BE2C (cell line): ENCODE data around the gene EMX1.

Experiments used
- DNase-seq: peaks from one replicate; pipeline ENCODE4 v3.0.0-alpha.2; 2020
- H3K27me3 ChIP-seq: fragments of 250-450 bp; sonication (Bioruptor Pico); 2 replicates; pipeline ENCODE4 v1.5.1; 2020; ENCODE audit warnings: mild to moderate bottlenecking
- H3K36me3 ChIP-seq: fragments of 250-450 bp; sonication (Bioruptor Pico); 2 replicates; pipeline ENCODE4 v1.5.1; 2020; ENCODE audit warnings: mild to moderate bottlenecking
- H3K4me1 ChIP-seq: fragments of 250-450 bp; sonication (Bioruptor Pico); 2 replicates; pipeline ENCODE4 v1.5.1; 2020
- H3K4me3 ChIP-seq: 2 replicates; pipeline ENCODE4 v1.5.1; 2011; ENCODE audit warnings: low read depth, low read length
- H3K9me3 ChIP-seq: fragments of 250-450 bp; sonication (Bioruptor Pico); 2 replicates; pipeline ENCODE4 v1.5.1; 2020
- TF ChIP-seq, protein P1 (sequence below): IDR thresholded peaks from 2 replicates; pipeline ENCODE4 v1.5.1; 2012; ENCODE audit warnings: mild to moderate bottlenecking, low read depth, low read length

EMX1 gene

DNA sequence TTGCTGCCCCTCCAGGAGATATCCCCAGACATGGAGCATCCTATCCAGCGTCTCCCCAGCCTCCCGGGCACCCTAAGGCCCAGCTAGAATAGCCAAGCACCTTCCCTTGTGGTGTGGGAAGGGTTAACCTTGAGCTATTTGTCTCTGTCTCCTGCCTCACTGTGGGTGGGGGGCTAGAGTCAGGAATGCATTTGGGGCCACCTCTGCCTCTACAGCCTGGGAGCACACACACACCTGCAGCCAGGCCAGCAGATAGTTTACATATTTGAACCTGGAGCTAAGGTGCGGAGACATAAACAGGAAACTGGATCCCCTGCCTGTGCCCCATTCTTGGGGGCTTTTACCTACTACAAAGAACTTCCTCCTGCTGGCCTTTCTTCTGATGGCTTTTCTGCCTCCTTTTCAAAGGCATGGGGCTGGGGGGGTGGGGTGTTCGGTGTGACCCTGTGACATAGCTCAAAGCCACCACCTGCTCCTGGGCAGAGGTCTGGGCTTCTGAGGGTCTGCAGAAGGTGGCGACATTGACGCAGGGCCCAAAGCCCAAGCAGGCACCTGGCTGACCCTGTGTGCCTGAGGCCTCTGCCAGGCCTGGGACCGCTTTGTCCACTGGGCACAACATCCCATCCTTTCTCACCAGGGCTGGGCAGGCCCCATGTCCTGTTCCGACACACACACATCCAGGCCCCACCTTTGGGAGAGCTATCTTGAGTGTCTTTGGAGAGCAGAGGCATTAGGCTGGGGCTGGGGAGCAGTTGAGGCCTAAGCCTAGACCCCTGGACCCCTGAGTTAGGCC lies 34.2 kb downstream of the EMX1 start:
- Histone ChIP-seq H3K27me3 (no peaks in the 10 kb centered on the region), H3K36me3 (no peaks in the 10 kb centered on the region), H3K4me3 (no peak overlapping the region), H3K4me1 (no peaks in the 10 kb centered on the region), H3K9me3 (no peaks in the 10 kb centered on the region)
- TF ChIP-seq, protein P1, sequence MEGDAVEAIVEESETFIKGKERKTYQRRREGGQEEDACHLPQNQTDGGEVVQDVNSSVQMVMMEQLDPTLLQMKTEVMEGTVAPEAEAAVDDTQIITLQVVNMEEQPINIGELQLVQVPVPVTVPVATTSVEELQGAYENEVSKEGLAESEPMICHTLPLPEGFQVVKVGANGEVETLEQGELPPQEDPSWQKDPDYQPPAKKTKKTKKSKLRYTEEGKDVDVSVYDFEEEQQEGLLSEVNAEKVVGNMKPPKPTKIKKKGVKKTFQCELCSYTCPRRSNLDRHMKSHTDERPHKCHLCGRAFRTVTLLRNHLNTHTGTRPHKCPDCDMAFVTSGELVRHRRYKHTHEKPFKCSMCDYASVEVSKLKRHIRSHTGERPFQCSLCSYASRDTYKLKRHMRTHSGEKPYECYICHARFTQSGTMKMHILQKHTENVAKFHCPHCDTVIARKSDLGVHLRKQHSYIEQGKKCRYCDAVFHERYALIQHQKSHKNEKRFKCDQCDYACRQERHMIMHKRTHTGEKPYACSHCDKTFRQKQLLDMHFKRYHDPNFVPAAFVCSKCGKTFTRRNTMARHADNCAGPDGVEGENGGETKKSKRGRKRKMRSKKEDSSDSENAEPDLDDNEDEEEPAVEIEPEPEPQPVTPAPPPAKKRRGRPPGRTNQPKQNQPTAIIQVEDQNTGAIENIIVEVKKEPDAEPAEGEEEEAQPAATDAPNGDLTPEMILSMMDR, result no peak
- DNase-seq, result no peak

DNA sequence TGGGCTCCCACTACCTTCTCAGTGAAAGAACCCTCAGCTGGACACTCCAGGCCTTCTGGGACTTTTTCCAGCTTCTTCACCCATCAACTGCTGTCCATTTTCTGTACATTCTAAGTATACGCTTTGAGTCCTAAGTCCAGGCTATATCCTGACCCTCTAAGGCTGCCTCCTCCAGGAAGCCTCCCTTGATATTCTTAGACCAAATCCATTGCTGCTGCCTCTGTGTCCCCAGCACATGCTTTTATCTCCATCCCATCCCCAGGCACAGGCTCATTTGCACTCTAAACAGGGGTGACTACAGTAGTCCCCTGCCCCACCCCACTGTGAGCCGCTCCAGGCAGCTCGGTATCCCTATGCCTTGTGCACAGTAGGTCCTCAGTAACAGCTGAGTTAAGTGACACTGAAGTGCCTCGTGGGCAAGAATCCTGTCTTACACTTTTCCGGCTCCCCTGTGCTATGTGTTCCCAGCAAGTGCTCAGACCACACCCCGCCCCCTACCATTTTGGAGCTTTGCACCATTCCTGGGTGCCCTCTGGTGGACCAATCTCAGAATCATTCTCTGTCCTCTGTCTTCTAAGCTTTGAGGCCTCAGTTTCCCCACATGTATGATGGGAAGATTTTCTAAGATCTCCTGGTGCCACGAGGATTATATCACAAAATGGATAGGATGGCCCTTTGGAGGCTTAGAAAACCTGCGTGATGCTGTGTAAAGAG lies 34.9 kb downstream of the EMX1 start:
- Histone ChIP-seq H3K27me3 (no peaks in the 10 kb centered on the region), H3K4me1 (no peaks in the 10 kb centered on the region), H3K36me3 (no peaks in the 10 kb centered on the region), H3K9me3 (no peaks in the 10 kb centered on the region), H3K4me3 (no peak overlapping the region)
- no peak for DNase-seq
- TF ChIP-seq, protein P1, result no peak

DNA sequence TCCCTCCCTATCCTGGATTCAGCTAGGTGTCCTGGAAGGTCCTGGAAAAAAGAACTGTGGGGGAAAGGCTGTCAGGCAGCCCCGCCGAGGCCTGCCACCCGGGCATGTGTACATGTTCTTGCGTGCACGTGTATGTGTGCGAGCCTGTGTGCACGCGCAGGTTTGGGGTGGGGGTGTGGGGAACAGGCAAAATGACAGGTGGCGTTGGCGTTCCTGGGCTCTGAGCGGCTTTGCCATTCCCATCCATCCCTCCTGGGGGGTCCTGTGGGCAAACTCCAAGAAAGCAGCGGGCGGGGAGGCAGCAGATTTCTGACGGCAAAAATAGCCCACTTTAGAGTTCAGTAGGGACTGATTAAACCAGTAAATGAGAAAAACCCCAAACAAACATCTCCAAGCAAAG lies 35.6 kb downstream of the EMX1 start:
- Histone ChIP-seq H3K4me1 (no peaks in the 10 kb centered on the region), H3K9me3 (no peaks in the 10 kb centered on the region), H3K27me3 (no peaks in the 10 kb centered on the region), H3K4me3 (no peak overlapping the region), H3K36me3 (no peaks in the 10 kb centered on the region)
- TF ChIP-seq, protein P1, result no peak
- DNase-seq, result no peak

DNA sequence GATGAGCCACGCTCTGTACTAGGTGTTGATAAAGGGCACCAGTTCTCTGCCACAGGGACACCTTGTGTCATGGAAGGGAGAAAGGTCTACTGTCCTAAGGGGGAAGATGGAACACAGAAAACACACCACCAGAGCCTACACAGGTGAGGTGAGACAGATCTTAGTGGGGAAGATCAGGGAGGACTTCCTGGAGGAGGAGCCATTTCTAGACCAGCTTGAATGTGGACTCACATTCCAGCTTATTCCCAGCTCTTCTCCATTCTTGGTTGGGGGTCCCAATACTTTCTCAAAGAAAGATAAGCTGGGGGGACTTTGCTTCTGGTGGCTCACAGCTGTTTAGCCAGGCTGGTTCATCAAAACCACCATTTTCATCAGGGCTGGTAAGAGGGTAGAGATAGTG lies 36.2 kb downstream of the EMX1 start:
- no peaks in the 10 kb centered on the region for H3K27me3 ChIP-seq
- no peaks in the 10 kb centered on the region for H3K36me3 ChIP-seq
- no peaks in the 10 kb centered on the region for H3K9me3 ChIP-seq
- no peak overlapping the region for H3K4me3 ChIP-seq
- H3K4me1 ChIP-seq, result no peaks in the 10 kb centered on the region
- DNase-seq, result no peak
- TF ChIP-seq, protein P1, result no peak

DNA sequence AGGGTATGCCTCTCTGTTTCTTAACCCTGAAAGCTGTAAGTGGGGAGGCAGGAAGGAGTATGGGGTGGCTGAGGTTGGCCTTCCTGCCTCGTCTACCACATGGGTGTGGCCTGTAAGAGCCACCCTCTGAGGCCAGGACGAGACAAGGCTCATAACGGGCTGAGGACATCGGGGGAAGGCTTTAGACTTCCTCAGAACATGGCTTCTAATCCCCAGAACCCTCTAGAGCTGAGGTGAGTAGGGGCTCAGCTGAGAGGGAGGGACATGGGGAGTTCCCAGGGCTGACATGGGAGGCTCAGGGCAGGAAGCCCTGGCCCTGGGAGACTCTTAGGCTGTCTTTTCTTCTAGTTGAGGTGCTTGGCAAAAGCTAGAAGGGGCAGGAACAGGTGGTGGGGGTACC lies 36.7 kb downstream of the EMX1 start:
- Histone ChIP-seq H3K4me3 (no peak overlapping the region), H3K27me3 (no peaks in the 10 kb centered on the region), H3K4me1 (no peaks in the 10 kb centered on the region), H3K36me3 (no peaks in the 10 kb centered on the region), H3K9me3 (no peaks in the 10 kb centered on the region)
- TF ChIP-seq, protein P1, result no peak
- no peak for DNase-seq
